Liver (tissue), 9 donors: ENCODE measurements around the gene ZFYVE9. TPM values are rescaled to one million over a fixed set of nuclear protein-coding genes. Genes with fewer than 3 reads are reported as not detected.

Experiments
- DNase-seq: peaks from one replicate; pipeline ENCODE4 v3.0.0-alpha.2; 2017; ENCODE audit warnings: low spot score
- H3K27ac ChIP-seq, 2 donors: one replicate each; pipeline ENCODE4 v1.7.0; 2013; ENCODE audit warnings: inconsistent platforms in 2 of 2, low read length in 2 of 2, control low read depth in 1 of 2, low read depth in 1 of 2, mild to moderate bottlenecking in 1 of 2
- H3K27me3 ChIP-seq, 4 donors: one replicate each; pipeline versions ENCODE4 v1.6.1 to v1.7.0; 2013; ENCODE audit warnings: low read length in 3 of 4, inconsistent platforms in 1 of 4, mild to moderate bottlenecking in 1 of 4, moderate library complexity in 1 of 4; ENCODE audit not compliant: control insufficient read depth in 4 of 4, insufficient read depth in 4 of 4
- H3K36me3 ChIP-seq, 4 donors: one replicate each; pipeline versions ENCODE4 v1.6.1 to v1.7.0; 2013; ENCODE audit warnings: low read length in 3 of 4, mild to moderate bottlenecking in 3 of 4, low read depth in 1 of 4, moderate library complexity in 1 of 4; ENCODE audit not compliant: control insufficient read depth in 4 of 4, insufficient read depth in 3 of 4
- H3K4me1 ChIP-seq, 4 donors: one replicate each; pipeline versions ENCODE4 v1.6.1 to v1.7.0; 2013; ENCODE audit warnings: low read length in 3 of 4, mild to moderate bottlenecking in 3 of 4, moderate library complexity in 1 of 4; ENCODE audit not compliant: control insufficient read depth in 4 of 4, insufficient read depth in 4 of 4
- H3K4me3 ChIP-seq, 3 donors: one replicate each; pipeline versions ENCODE4 v1.6.1 to v1.7.0; 2013; ENCODE audit warnings: low read length in 3 of 3, control low read depth in 1 of 3, low read depth in 1 of 3, mild to moderate bottlenecking in 1 of 3
- H3K9ac ChIP-seq, 2 donors: one replicate each; pipeline ENCODE4 v1.7.0; 2013; ENCODE audit warnings: low read length in 2 of 2, mild to moderate bottlenecking in 2 of 2, moderate library complexity in 2 of 2, control low read depth in 1 of 2, low read depth in 1 of 2
- H3K9me3 ChIP-seq, 4 donors: one replicate each; pipeline versions ENCODE4 v1.6.1 to v1.7.0; 2013; ENCODE audit warnings: low read length in 3 of 4; ENCODE audit not compliant: control insufficient read depth in 4 of 4
- FOXA1 ChIP-seq: IDR thresholded peaks from 2 replicates; pipeline ENCODE4 v1.6.1; 2016; ENCODE audit warnings: antibody characterized with exemption
- FOXA2 ChIP-seq: IDR thresholded peaks from 2 replicates; pipeline ENCODE4 v1.6.1; 2016; ENCODE audit warnings: antibody characterized with exemption
- GABPA ChIP-seq, 2 donors: IDR thresholded peaks in 1 of 2; conservative IDR thresholded peaks in 1 of 2; 2 replicates each; pipeline ENCODE4 v1.6.1; 2016; ENCODE audit warnings: antibody characterized with exemption in 2 of 2, mild to moderate bottlenecking in 1 of 2, moderate library complexity in 1 of 2
- HNF4A ChIP-seq, 2 donors: conservative IDR thresholded peaks; 2 replicates each; pipeline ENCODE4 v1.6.1; 2016; ENCODE audit warnings: antibody characterized with exemption in 2 of 2, mild to moderate bottlenecking in 2 of 2
- HNF4G ChIP-seq: IDR thresholded peaks from 2 replicates; pipeline ENCODE4 v1.6.1; 2016; ENCODE audit warnings: antibody characterized with exemption
- JUND ChIP-seq, 2 donors: IDR thresholded peaks; 2 replicates each; pipeline ENCODE4 v1.6.1; 2016; ENCODE audit warnings: antibody characterized with exemption in 2 of 2
- NR2F2 ChIP-seq: IDR thresholded peaks from 2 replicates; pipeline ENCODE4 v1.6.1; 2016; ENCODE audit warnings: antibody characterized with exemption
- RAD21 ChIP-seq, 2 donors: IDR thresholded peaks; 2 replicates each; pipeline ENCODE4 v1.6.1; 2016; ENCODE audit warnings: antibody characterized with exemption in 2 of 2, mild to moderate bottlenecking in 2 of 2
- RXRA ChIP-seq, 2 donors: IDR thresholded peaks; 2 replicates each; pipeline ENCODE4 v1.6.1; 2017 to 2018; ENCODE audit warnings: antibody characterized with exemption in 2 of 2, mild to moderate bottlenecking in 1 of 2
- SP1 ChIP-seq: IDR thresholded peaks from 2 replicates; pipeline ENCODE4 v1.6.1; 2018; ENCODE audit warnings: antibody characterized with exemption, mild to moderate bottlenecking
- YY1 ChIP-seq: IDR thresholded peaks from 2 replicates; pipeline ENCODE4 v1.6.1; 2016; ENCODE audit warnings: antibody characterized with exemption, mild to moderate bottlenecking
- WGBS: extraction: QIAGEN DNeasy Blood & Tissue Kit; methylation state at CpG from one replicate; pipeline ENCODE4 v1.1.7; 2013; 5-methylcytosine and 5-hydroxymethylcytosine counted together
- polyA plus RNA-seq, 2 donors: library from polyadenylated mRNA; stranded (reverse) in 1 of 2; unstranded in 1 of 2; fragments of 200-250 nt in 1 of 2; fragments of >200 nt in 1 of 2; fragmentation: Nextera tagmentation in 1 of 2; extraction: Ambion mirVana in 1 of 2; gene quantifications; one replicate each; pipeline versions ENCODE4 v1.2.1 to v1.2.3, GENCODE V29; 2013 to 2015
- total RNA-seq, 2 donors: library from RNA; depleted of rRNA; stranded (reverse); fragments of >200 nt; gene quantifications; one replicate each; pipeline ENCODE4 v1.2.3, GENCODE V29; 2014
- TF ChIP-seq, protein P1 (sequence below): IDR thresholded peaks from 2 replicates; pipeline ENCODE4 v1.6.1; 2016; ENCODE audit warnings: antibody characterized with exemption, mild to moderate bottlenecking
- TF ChIP-seq, protein P2 (sequence below): IDR thresholded peaks from 2 replicates; pipeline ENCODE4 v1.6.1; 2016; ENCODE audit warnings: antibody characterized with exemption
- TF ChIP-seq, protein P3 (sequence below): fragments of 150-350 bp; IDR thresholded peaks from 2 replicates; pipeline ENCODE4 v1.5.1; 2017; ENCODE audit warnings: improper control_type of control experiment, low read depth, low read length; ENCODE audit not compliant: missing input control
- TF ChIP-seq, protein P4 (sequence below): IDR thresholded peaks from 2 replicates; pipeline ENCODE4 v1.6.1; 2016; ENCODE audit warnings: antibody characterized with exemption
- donor health status: healthy.
- donor health status: healthy.
- donor health status: healthy.
- donor health status: healthy.
- donor health status: healthy.

The ZFYVE9 gene
- total and polyA plus RNA-seq, 4 donors = 3.8 to 20.9 (median 7.7) TPM

DNA sequence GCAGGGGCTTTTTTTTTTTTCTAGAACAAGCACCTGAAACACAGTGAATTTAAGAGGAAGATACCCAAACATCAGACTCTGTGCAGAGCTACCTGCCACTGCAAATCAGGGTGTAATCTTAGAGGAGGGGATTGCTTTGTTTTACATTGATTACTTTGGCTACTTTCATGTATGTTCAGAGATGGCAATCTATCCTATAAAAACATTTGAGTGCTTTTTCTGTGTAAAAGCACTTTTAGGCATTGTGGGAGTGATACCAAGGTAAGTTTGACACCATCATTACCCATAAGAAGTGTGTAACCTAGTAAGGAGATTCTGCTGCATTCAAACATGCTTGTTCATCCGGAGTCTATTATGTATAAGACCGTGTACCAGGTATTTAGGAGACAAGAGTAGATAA lies 50.1 kb downstream of the ZFYVE9 start (continued):
- TF ChIP-seq, protein P1, sequence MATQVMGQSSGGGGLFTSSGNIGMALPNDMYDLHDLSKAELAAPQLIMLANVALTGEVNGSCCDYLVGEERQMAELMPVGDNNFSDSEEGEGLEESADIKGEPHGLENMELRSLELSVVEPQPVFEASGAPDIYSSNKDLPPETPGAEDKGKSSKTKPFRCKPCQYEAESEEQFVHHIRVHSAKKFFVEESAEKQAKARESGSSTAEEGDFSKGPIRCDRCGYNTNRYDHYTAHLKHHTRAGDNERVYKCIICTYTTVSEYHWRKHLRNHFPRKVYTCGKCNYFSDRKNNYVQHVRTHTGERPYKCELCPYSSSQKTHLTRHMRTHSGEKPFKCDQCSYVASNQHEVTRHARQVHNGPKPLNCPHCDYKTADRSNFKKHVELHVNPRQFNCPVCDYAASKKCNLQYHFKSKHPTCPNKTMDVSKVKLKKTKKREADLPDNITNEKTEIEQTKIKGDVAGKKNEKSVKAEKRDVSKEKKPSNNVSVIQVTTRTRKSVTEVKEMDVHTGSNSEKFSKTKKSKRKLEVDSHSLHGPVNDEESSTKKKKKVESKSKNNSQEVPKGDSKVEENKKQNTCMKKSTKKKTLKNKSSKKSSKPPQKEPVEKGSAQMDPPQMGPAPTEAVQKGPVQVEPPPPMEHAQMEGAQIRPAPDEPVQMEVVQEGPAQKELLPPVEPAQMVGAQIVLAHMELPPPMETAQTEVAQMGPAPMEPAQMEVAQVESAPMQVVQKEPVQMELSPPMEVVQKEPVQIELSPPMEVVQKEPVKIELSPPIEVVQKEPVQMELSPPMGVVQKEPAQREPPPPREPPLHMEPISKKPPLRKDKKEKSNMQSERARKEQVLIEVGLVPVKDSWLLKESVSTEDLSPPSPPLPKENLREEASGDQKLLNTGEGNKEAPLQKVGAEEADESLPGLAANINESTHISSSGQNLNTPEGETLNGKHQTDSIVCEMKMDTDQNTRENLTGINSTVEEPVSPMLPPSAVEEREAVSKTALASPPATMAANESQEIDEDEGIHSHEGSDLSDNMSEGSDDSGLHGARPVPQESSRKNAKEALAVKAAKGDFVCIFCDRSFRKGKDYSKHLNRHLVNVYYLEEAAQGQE = no peak

- TF ChIP-seq HNF4G (no peak), HNF4A (conservative IDR thresholded peaks at IDR 0.05) (no peak), SP1 (no peak), FOXA1 (no peak), RAD21 (IDR thresholded peaks at IDR 0.05) (no peak), NR2F2 (no peak), RXRA (IDR thresholded peaks at IDR 0.05) (no peak), GABPA (IDR thresholded peaks at IDR 0.05 in 1 of 2, conservative IDR thresholded peaks at IDR 0.05 in 1 of 2) (no peak), YY1 (no peak), JUND (IDR thresholded peaks at IDR 0.05) (no peak), FOXA2 (no peak)
- TF ChIP-seq, protein P2, sequence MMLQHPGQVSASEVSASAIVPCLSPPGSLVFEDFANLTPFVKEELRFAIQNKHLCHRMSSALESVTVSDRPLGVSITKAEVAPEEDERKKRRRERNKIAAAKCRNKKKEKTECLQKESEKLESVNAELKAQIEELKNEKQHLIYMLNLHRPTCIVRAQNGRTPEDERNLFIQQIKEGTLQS = no peak
- TF ChIP-seq, protein P3, sequence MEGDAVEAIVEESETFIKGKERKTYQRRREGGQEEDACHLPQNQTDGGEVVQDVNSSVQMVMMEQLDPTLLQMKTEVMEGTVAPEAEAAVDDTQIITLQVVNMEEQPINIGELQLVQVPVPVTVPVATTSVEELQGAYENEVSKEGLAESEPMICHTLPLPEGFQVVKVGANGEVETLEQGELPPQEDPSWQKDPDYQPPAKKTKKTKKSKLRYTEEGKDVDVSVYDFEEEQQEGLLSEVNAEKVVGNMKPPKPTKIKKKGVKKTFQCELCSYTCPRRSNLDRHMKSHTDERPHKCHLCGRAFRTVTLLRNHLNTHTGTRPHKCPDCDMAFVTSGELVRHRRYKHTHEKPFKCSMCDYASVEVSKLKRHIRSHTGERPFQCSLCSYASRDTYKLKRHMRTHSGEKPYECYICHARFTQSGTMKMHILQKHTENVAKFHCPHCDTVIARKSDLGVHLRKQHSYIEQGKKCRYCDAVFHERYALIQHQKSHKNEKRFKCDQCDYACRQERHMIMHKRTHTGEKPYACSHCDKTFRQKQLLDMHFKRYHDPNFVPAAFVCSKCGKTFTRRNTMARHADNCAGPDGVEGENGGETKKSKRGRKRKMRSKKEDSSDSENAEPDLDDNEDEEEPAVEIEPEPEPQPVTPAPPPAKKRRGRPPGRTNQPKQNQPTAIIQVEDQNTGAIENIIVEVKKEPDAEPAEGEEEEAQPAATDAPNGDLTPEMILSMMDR = no peak
- TF ChIP-seq, protein P1 = no peak
- TF ChIP-seq, protein P4, sequence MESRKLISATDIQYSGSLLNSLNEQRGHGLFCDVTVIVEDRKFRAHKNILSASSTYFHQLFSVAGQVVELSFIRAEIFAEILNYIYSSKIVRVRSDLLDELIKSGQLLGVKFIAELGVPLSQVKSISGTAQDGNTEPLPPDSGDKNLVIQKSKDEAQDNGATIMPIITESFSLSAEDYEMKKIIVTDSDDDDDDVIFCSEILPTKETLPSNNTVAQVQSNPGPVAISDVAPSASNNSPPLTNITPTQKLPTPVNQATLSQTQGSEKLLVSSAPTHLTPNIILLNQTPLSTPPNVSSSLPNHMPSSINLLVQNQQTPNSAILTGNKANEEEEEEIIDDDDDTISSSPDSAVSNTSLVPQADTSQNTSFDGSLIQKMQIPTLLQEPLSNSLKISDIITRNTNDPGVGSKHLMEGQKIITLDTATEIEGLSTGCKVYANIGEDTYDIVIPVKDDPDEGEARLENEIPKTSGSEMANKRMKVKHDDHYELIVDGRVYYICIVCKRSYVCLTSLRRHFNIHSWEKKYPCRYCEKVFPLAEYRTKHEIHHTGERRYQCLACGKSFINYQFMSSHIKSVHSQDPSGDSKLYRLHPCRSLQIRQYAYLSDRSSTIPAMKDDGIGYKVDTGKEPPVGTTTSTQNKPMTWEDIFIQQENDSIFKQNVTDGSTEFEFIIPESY = no peak
- no peak overlapping the region for H3K4me3 ChIP-seq
- H3K9me3 ChIP-seq = no peaks in the 10 kb centered on the region
- WGBS = 95% methylated on average over 1 of the region's 1 CpG
- DNase-seq = no peak
- no peaks in the 10 kb centered on the region for H3K36me3 ChIP-seq
- H3K4me1 ChIP-seq = no peaks in the 10 kb centered on the region
- no peaks in the 10 kb centered on the region for H3K27me3 ChIP-seq
- no peak overlapping the region for H3K27ac ChIP-seq
- H3K9ac ChIP-seq = no peak overlapping the region
Observed at GRCh38 chr1:52192436-52192835, 50.5 kb downstream of the ZFYVE9 start.
